SH-SY5Y (cell line): ENCODE measurements around the gene CAMKK1.

Experiments used
- GATA2 ChIP-seq: IDR thresholded peaks from 2 replicates; pipeline ENCODE4 v1.6.1; 2011; ENCODE audit warnings: mild to moderate bottlenecking, low read depth, low read length
- GATA3 ChIP-seq: IDR thresholded peaks from 2 replicates; pipeline ENCODE4 v1.6.1; 2011; ENCODE audit warnings: low read depth, mild to moderate bottlenecking, low read length, moderate library complexity

GRCh38 chr17:3835410-3836229 is 57.2 kb downstream of the CAMKK1 start:
- TF ChIP-seq GATA2 (no peak), GATA3 (no peak)
